Adrenal gland (tissue), 12 donors: Measurements from ENCODE around the gene AQP3. TPM values are rescaled to one million over a fixed set of nuclear protein-coding genes. Genes with fewer than 3 reads are reported as not detected.
A peak's percentile ranks its signal among the peaks of the same experiment; 100 is the strongest.

Source experiments
- DNase-seq, 7 donors: peaks; one replicate each; pipeline ENCODE4 v3.0.0-alpha.2; 2019 to 2020
- H3K27ac ChIP-seq, 5 donors: fragments of 200-600 bp; sonication (generic) in 4 of 5; 1 replicate in 3 of 5; 2 replicates in 2 of 5; pipeline versions ENCODE4 v1.5.1 to v1.8.0; 2016 to 2020; ENCODE audit warnings: mild to moderate bottlenecking in 1 of 5
- H3K27me3 ChIP-seq: fragments of 200-600 bp; 2 replicates; pipeline ENCODE4 v1.8.0; 2021
- H3K36me3 ChIP-seq, 2 donors: fragments of 200-600 bp; replicated peaks in 1 of 2; 1 replicate in 1 of 2; 2 replicates in 1 of 2; pipeline versions ENCODE4 v1.5.1 to v1.8.0; 2018 to 2022
- H3K4me1 ChIP-seq, 2 donors: fragments of 200-600 bp; replicated peaks in 1 of 2; 1 replicate in 1 of 2; 2 replicates in 1 of 2; pipeline versions ENCODE4 v1.5.1 to v1.8.0; 2018 to 2021
- H3K4me3 ChIP-seq, 4 donors: fragments of 200-600 bp; sonication (generic) in 3 of 4; one replicate each; pipeline ENCODE4 v1.5.1; 2016 to 2018
- H3K9me3 ChIP-seq, 3 donors: fragments of 200-600 bp; sonication (generic) in 1 of 3; replicated peaks in 1 of 3; 1 replicate in 2 of 3; 2 replicates in 1 of 3; pipeline versions ENCODE4 v1.5.1 to v1.8.0; 2016 to 2021
- POLR2A ChIP-seq, 2 donors: fragments of 450-650 bp; IDR thresholded peaks; one replicate each; pipeline ENCODE4 v1.6.1; 2017; ENCODE audit warnings: antibody characterized with exemption in 2 of 2, mild to moderate bottlenecking in 2 of 2, moderate library complexity in 1 of 2
- WGBS, 4 donors: extraction: QIAGEN DNeasy Blood & Tissue Kit in 2 of 4; methylation state at CpG; one replicate each; pipeline versions ENCODE4 v1.1.5 to v1.1.7; 2013 to 2017; 5-methylcytosine and 5-hydroxymethylcytosine counted together
- intact Hi-C, 2 donors: fragments of 100-400 bp; cut with DNase I; formaldehyde crosslinking; loops; one replicate each; pipeline versions ENCODE4 v1.14.1 to v1.15.0; 2022 to 2023
- polyA plus RNA-seq, 3 donors: library from polyadenylated mRNA; stranded (reverse); fragments of 200-250 nt in 2 of 3; fragments of 350-450 nt in 1 of 3; fragmentation: Illumina TruSeq in 1 of 3; extraction: RNeasy Lipid Tissue Mini Kit (QIAGEN cat#74804) in 1 of 3; gene quantifications; one replicate each; pipeline ENCODE4 v1.2.3, GENCODE V29; 2013 to 2014
- total RNA-seq, 9 donors: library from RNA; depleted of rRNA in 4 of 9; stranded (reverse); fragments of >200 nt in 4 of 9; fragments of 120-200 nt in 1 of 9; fragmentation: NEBNext Ultra II Directional in 1 of 9; extraction: Animal tissue kit (Norgen Biotek cat#: 25700) in 1 of 9; gene quantifications; one replicate each; pipeline versions ENCODE4 v1.1.0 to v1.2.4, GENCODE V29; 2013 to 2023
- TF ChIP-seq, protein P1 (sequence below), 6 experiments: fragments of 450-650 bp in 4 of 6; fragments of 200-600 bp in 2 of 6; sonication (generic) in 1 of 6; IDR thresholded peaks; 1 replicate in 5 of 6; 2 replicates in 1 of 6; pipeline versions ENCODE4 v1.5.1 to v1.8.0; 2016 to 2021; ENCODE audit warnings: antibody characterized with exemption in 6 of 6, mild to moderate bottlenecking in 2 of 6, moderate library complexity in 1 of 6
- donor health status: healthy with polysubstance abuse.
- donor health status: Bipolar disorder and iron deficiency.
- donor health status: DM: yes; HTN: yes; CAD: no.
- donor health status: DM: no; HTN: no; CAD: no.
- donor health status: DM: no; HTN: no; CAD: no.
- donor health status: DM: yes; HTN: yes; CAD: no.

The AQP3 gene
- total and polyA plus RNA-seq, 12 donors, result 0.88 to 17.9 (median 2.3) TPM

DNA sequence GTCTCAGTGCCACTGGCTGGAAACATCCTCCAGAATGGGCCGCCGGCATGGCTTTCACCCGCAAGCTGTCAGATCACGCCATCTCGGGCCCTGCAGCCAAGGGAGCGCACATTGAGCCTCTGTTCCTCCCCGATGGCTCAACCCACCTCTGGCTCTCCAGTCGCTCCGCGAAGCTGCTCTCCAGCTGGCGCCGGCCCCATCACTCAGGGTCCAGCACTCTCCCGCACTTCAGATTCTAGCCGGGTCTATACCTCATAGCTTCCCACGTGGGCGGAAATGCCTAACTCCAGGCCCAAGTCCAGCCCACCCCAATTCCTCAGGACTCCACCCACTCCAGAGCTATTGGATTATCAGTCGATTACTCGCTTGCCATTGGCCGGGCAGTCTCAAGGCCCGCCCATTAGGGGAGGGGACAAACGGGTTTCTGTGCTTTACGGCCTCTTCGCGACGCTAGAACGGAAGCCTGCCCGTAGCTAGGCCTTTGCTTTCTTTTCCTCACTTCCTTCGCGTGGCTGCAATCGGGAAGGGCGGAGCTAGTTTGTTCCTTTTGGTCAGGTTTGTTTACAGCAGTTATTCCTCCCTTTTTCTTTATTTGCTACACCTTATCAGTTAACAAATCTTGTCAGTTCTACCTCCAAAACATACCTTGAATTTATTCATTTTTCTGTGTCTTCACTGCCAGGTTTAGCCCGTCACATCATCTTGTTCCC, 26.4 kb upstream of the AQP3 start, which contains the start of gene NOL6:
Gene NOL6, minus strand, starts transcription at position 282 of the 710 bp plus-strand sequence. Its CDS starts 82 bp downstream, at position 200.
- peak; percentile 98 to 100 (median 99) for DNase-seq
- H3K27me3 ChIP-seq, result no peaks in the 10 kb centered on the region
- intact Hi-C loops, result no loop called here
- peaks cover 12 to 17% of the 10 kb centered on the region in 2 donors for H3K4me1 ChIP-seq
- H3K9me3 ChIP-seq, result no peaks in the 10 kb centered on the region
- peaks cover 0 to 33% of the 10 kb centered on the region in 2 donors for H3K36me3 ChIP-seq
- WGBS, 4 donors, result 0 to 1% (median 1%) methylated on average over 25 to 32 of the region's 32 CpGs
- peak within 1 kb of the TSS; percentile 74 to 97 (median 87) for H3K4me3 ChIP-seq
- peak within 1 kb of the TSS in 2 of 5 donors; percentile 54 to 72 for H3K27ac ChIP-seq
- TF ChIP-seq, protein P1, sequence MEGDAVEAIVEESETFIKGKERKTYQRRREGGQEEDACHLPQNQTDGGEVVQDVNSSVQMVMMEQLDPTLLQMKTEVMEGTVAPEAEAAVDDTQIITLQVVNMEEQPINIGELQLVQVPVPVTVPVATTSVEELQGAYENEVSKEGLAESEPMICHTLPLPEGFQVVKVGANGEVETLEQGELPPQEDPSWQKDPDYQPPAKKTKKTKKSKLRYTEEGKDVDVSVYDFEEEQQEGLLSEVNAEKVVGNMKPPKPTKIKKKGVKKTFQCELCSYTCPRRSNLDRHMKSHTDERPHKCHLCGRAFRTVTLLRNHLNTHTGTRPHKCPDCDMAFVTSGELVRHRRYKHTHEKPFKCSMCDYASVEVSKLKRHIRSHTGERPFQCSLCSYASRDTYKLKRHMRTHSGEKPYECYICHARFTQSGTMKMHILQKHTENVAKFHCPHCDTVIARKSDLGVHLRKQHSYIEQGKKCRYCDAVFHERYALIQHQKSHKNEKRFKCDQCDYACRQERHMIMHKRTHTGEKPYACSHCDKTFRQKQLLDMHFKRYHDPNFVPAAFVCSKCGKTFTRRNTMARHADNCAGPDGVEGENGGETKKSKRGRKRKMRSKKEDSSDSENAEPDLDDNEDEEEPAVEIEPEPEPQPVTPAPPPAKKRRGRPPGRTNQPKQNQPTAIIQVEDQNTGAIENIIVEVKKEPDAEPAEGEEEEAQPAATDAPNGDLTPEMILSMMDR (IDR thresholded peaks at IDR 0.05), result no peak
- peak; percentile 49 to 78 for TF ChIP-seq POLR2A (IDR thresholded peaks at IDR 0.05)

DNA sequence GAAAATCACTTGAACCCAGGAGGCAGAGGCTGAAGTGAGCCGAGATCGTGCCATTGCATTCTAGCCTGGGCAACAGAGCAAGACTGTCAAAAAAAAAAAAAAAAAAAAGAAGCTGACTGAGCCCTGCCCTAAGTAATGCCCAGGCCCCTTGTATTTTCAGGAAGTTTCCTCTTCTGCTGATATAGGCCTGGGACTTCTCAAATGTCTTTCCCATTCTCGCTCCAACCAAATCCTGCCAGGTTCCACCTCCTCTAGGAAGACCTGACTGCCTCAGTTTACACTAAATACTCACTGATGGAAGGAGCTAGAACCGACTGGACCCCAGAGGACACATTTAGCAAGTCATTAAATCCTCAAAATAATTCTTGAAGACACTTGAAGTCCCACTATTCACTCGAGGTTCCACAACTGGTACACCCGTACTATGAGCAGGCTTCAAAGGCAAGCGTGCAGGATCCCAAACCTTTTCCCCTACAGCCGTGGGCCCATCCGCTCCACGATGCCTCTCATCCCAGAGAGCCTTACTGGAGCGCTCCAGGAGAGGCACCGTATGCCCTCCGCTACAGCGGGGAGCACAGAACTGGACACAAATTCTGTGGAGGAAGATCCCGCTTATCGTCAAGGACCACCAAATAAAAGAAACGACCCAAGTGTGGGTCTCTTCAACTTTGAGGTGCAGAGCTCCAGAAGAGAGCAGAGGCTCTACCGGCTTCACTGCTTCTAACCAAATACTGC, 25.7 kb upstream of the AQP3 start:
- Histone ChIP-seq H3K27ac (peak overlapping the region in 1 of 5 donors; percentile 72), H3K9me3 (no peaks in the 10 kb centered on the region), H3K4me1 (peaks cover 12 to 17% of the 10 kb centered on the region in 2 donors), H3K27me3 (no peaks in the 10 kb centered on the region), H3K4me3 (peak overlapping the region; percentile 74 to 97 (median 87)), H3K36me3 (peaks cover 0 to 41% of the 10 kb centered on the region in 2 donors)
- intact Hi-C loops, result no loop called here
- whole genome bisulfite sequencing, 4 donors, result 7 to 18% (median 11%) methylated on average over 12 to 18 of the region's 18 CpGs
- no peak for TF ChIP-seq POLR2A (IDR thresholded peaks at IDR 0.05)
- TF ChIP-seq, protein P1 (IDR thresholded peaks at IDR 0.05), result no peak
- peak in 2 of 7 donors; percentile 16 to 48 for DNase-seq

DNA sequence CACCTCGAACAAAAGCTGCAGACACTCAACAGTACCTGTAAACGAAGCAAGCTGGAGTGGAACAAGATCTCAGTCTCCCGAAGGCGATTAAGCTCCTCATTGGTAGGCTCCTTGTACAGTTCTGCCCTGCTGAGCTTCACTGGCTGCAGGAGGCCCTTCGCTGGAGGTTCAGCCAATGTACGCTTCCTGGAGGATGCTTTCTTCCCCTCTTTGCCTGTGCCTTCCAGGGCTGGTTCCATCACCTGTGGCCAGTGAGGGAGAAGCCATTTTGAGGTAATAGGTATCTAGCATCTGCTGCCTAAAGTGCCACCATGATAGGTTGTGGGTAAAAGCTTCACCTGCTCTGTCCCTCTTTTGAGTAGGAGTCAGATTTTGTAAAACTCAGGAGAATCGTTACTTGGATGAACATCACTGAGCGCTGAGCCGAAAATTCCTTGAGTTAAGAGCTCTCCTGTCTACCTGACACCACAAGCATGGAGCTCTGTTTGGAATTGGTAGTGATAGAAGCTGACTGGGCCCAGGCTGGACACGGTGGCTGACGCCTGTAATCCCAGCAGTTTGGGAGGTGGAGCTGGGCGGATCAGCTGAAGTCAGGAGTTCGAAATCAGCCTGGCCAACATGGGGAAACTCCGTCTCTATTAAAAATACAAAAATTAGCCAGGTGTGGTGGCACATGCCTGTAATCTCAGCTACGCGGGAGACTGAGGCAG, 24.9 kb upstream of the AQP3 start:
- H3K4me3 ChIP-seq, result peak overlapping the region in 1 of 4 donors; percentile 89
- H3K9me3 ChIP-seq, result no peaks in the 10 kb centered on the region
- intact Hi-C loops, result no loop called here
- DNase-seq, result peak in 3 of 7 donors; percentile 9 to 43 (median 17)
- 83 to 86% (median 85%) methylated on average over 16 of the region's 16 CpGs for WGBS, 4 donors
- H3K36me3 ChIP-seq, result peaks cover 0 to 48% of the 10 kb centered on the region in 2 donors
- H3K27ac ChIP-seq, result no peak overlapping the region
- no peak for TF ChIP-seq POLR2A (IDR thresholded peaks at IDR 0.05)
- TF ChIP-seq, protein P1 (IDR thresholded peaks at IDR 0.05), result no peak
- peaks cover 12 to 17% of the 10 kb centered on the region in 2 donors for H3K4me1 ChIP-seq
- H3K27me3 ChIP-seq, result no peaks in the 10 kb centered on the region

DNA sequence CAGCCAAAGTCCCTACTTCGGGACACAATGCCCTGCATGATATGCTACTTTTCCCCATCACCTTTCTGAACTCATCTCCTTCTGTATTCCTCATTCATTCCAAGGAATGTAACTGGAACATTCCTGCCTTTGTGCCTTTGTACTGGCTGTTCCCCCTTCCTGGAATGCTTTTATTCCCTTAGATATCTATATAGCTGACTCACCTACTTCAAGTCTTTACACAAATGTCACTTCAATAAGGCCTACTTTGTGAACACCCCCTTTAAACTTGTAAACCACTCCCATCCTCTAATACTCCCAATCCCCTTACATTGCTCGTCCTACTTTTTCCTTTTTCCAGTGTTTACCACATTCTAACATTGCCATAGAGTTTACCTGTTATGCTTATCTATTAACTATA, 24.0 kb upstream of the AQP3 start:
- intact Hi-C loops, result no loop called here
- TF ChIP-seq, protein P1 (IDR thresholded peaks at IDR 0.05), result no peak
- TF ChIP-seq POLR2A (IDR thresholded peaks at IDR 0.05), result no peak
- peaks cover 0 to 58% of the 10 kb centered on the region in 2 donors for H3K36me3 ChIP-seq
- no peak overlapping the region for H3K27ac ChIP-seq
- no peaks in the 10 kb centered on the region for H3K27me3 ChIP-seq
- H3K9me3 ChIP-seq, result no peaks in the 10 kb centered on the region
- DNase-seq, result no peak
- H3K4me1 ChIP-seq, result peaks cover 12 to 17% of the 10 kb centered on the region in 2 donors
- 58 to 89% (median 85%) methylated on average over 2 of the region's 2 CpGs for WGBS, 4 donors
- no peak overlapping the region for H3K4me3 ChIP-seq
